BE2C (cell line): ENCODE data around the gene CREB5.

Source experiments
- DNase-seq: peaks from one replicate; pipeline ENCODE4 v3.0.0-alpha.2; 2020
- H3K27me3 ChIP-seq: fragments of 250-450 bp; sonication (Bioruptor Pico); 2 replicates; pipeline ENCODE4 v1.5.1; 2020; ENCODE audit warnings: mild to moderate bottlenecking
- H3K36me3 ChIP-seq: fragments of 250-450 bp; sonication (Bioruptor Pico); 2 replicates; pipeline ENCODE4 v1.5.1; 2020; ENCODE audit warnings: mild to moderate bottlenecking
- H3K4me1 ChIP-seq: fragments of 250-450 bp; sonication (Bioruptor Pico); 2 replicates; pipeline ENCODE4 v1.5.1; 2020
- H3K4me3 ChIP-seq: 2 replicates; pipeline ENCODE4 v1.5.1; 2011; ENCODE audit warnings: low read depth, low read length
- H3K9me3 ChIP-seq: fragments of 250-450 bp; sonication (Bioruptor Pico); 2 replicates; pipeline ENCODE4 v1.5.1; 2020
- TF ChIP-seq, protein P1 (sequence below): IDR thresholded peaks from 2 replicates; pipeline ENCODE4 v1.5.1; 2012; ENCODE audit warnings: mild to moderate bottlenecking, low read depth, low read length

Gene CREB5

DNA sequence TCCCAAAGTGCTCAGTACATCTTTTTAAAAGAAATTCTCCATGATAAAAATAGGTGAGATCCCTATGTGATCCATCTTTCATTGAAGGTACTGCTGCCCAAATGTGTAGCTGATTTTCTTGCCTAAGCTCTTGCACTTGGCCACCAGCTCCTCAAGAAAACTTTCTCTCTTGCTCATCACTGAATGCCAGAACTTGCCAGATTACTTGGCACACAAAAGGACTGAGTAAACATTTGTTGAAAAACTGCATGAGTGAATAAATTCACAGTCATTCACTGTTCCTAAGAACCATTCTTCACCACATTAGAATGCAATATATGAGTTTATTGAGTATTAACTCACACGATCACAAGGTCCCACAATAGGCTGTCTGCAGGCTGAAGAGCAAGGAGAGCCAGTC is 445.9 kb downstream of the CREB5 start:
- Histone ChIP-seq H3K4me1 (no peaks in the 10 kb centered on the region; the same call in 1 of the 2 replicates), H3K9me3 (no peaks in the 10 kb centered on the region), H3K36me3 (no peaks in the 10 kb centered on the region), H3K27me3 (peaks cover 9% of the 10 kb centered on the region), H3K4me3 (no peak overlapping the region)
- DNase-seq: no peak
- TF ChIP-seq, protein P1, sequence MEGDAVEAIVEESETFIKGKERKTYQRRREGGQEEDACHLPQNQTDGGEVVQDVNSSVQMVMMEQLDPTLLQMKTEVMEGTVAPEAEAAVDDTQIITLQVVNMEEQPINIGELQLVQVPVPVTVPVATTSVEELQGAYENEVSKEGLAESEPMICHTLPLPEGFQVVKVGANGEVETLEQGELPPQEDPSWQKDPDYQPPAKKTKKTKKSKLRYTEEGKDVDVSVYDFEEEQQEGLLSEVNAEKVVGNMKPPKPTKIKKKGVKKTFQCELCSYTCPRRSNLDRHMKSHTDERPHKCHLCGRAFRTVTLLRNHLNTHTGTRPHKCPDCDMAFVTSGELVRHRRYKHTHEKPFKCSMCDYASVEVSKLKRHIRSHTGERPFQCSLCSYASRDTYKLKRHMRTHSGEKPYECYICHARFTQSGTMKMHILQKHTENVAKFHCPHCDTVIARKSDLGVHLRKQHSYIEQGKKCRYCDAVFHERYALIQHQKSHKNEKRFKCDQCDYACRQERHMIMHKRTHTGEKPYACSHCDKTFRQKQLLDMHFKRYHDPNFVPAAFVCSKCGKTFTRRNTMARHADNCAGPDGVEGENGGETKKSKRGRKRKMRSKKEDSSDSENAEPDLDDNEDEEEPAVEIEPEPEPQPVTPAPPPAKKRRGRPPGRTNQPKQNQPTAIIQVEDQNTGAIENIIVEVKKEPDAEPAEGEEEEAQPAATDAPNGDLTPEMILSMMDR: no peak

DNA sequence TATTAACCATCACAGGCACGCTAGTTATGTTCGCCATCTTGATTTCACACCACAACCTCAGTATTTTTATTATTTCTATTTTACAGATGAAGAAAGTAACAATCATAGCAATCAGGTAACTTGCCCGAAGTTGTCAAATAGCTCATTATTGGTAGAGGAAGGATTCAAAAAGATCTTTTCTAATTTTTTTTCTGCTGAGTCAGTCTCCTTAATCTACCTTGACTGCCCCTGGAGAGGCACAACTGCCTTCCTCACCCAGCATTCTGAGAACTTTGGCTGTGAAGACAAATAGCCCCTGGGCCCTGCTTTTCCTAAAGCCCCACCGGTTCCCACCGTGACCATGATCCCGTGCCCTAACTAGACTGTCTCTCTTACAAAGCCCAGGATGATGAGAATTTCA is 446.6 kb downstream of the CREB5 start:
- Histone ChIP-seq H3K4me1 (no peaks in the 10 kb centered on the region; the same call in 1 of the 2 replicates), H3K9me3 (no peaks in the 10 kb centered on the region), H3K27me3 (peaks cover 2% of the 10 kb centered on the region), H3K4me3 (no peak overlapping the region), H3K36me3 (no peaks in the 10 kb centered on the region)
- TF ChIP-seq, protein P1: no peak
- DNase-seq: no peak

DNA sequence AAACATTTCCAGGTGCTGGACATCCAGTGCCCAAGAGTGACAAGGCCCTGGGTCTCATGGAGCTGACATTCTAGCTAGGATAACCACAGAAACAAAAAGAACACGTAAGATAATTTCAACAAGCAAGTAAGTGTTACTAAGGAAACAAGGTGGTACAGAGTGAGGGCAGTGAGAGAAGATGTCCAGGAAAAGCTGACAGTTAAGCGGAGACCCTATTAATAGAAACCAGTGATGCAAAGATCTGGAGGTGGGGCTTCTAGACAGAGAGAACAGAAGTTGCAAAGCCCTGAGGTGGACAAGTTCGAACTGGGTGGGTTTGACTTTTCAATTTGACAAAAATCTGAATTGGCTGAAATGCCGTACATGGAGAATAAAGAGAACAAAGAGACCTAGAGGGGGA is 449.5 kb downstream of the CREB5 start:
- H3K27me3 ChIP-seq: no peaks in the 10 kb centered on the region
- no peak overlapping the region for H3K4me3 ChIP-seq
- no peak for DNase-seq
- H3K4me1 ChIP-seq: no peaks in the 10 kb centered on the region
- TF ChIP-seq, protein P1: no peak
- H3K9me3 ChIP-seq: no peaks in the 10 kb centered on the region
- no peaks in the 10 kb centered on the region for H3K36me3 ChIP-seq

- Histone ChIP-seq H3K9me3 (no peaks in the 10 kb centered on the region), H3K4me1 (no peaks in the 10 kb centered on the region), H3K4me3 (no peak overlapping the region), H3K36me3 (no peaks in the 10 kb centered on the region), H3K27me3 (no peaks in the 10 kb centered on the region)
- TF ChIP-seq, protein P1: no peak
- no peak for DNase-seq
Observed at GRCh38 chr7:28862595-28863272, 450.4 kb downstream of the CREB5 start.

GRCh38 chr7:28865601-28866144 is 453.4 kb downstream of the CREB5 start:
- TF ChIP-seq, protein P1: no peak
- Histone ChIP-seq H3K9me3 (no peaks in the 10 kb centered on the region), H3K4me1 (no peaks in the 10 kb centered on the region), H3K36me3 (no peaks in the 10 kb centered on the region), H3K4me3 (no peak overlapping the region), H3K27me3 (no peaks in the 10 kb centered on the region)
- no peak for DNase-seq

DNA sequence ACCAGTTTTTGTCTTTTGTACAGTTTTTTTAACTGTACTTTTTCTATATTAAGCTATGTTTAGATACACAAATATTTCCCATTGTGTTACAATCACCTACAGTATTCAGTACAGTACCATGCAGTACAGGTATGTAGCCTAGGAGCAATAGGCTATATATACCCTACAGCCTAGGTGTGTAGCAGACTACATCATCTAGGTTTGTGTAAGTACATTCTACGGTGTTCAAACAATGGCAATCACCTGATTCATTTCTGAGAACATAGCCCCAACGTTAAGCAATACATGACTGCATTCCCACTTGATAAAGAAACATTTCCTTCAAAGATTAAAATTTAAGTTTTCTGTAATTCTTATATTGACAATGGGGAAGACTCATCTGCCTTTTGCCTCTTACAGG is 456.4 kb downstream of the CREB5 start:
- H3K4me1 ChIP-seq: no peaks in the 10 kb centered on the region
- no peak overlapping the region for H3K4me3 ChIP-seq
- H3K9me3 ChIP-seq: no peaks in the 10 kb centered on the region
- TF ChIP-seq, protein P1: no peak
- DNase-seq: no peak
- H3K27me3 ChIP-seq: no peaks in the 10 kb centered on the region
- no peaks in the 10 kb centered on the region for H3K36me3 ChIP-seq
